ENCODE data around the gene GALK1.

GALK1 gene

DNA sequence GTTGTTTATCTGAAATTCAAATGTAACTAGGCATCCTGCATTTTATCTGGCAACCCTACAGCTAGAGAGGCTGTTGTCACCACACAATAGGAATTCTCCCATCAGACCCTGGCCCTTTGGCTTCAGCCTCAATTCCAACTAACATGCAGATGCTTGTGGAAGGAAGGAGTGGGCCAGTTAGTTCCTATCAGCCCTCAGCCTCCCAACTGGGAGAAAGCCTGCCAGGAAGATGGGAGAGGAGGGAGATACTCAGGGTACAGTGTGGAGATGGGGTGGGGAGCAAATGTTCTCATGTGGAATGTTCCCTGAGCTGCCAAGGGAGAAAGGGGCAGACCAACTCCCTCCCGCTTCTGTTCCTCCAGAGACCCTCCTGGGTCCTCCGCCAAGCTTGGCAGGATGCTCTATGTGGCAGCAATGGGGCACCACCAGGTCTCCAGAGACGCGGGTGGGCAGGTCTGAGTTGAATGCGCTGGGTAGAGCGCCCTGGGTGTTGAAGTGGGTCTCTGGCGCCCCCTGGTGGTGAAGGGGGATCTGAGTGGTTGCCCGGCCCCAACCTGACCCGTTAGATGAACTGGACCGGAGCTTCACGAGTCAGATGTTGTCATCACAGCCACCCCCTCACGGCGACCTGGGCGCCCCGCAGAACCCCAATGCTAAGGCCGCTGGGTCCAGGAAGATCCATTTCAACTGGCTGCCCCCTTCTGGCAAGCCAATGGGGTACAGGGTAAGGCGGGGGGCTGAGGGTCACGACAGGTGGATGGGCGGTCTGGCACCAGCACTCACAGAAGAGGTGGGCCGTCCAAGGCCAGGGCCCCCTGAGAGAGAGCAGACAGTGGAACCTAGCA is 15.2 kb downstream of the GALK1 start:
- peak; percentile 96 for DNase-seq (ENCODE audit: low spot score)

- no peak for DNase-seq (ENCODE audit: low spot score)
Observed at GRCh38 chr17:75748706-75749105, 16.3 kb downstream of the GALK1 start.

DNA sequence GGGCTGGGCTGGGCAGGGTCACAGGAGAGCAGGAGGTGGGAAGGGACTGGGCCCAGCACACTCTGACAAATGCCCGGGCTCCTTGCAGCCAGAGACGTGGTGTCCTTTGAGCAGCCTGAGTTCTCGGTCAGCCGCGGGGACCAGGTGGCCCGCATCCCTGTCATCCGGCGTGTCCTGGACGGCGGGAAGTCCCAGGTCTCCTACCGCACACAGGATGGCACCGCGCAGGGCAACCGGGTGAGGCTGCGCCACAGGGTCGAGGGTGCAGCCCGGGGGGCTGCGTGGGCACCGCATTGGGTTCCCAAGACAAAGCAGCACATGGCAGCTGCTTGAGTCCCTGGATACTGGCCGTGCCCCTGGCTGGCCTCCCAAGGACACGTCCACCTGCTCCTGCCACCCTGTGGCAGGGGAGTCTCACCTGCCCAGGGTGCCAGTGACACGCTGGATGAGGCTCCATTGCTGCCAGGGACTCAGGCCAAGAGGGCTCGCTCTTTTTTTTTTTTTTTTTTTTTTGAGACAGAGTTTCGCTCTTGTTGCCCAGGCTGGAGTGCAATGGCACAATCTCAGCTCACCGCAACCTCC is 21.3 kb downstream of the GALK1 start:
- DNase-seq (ENCODE audit: low spot score) = no peak

GRCh38 chr17:75742337-75742736 is 22.7 kb downstream of the GALK1 start:
- no peak for DNase-seq (ENCODE audit: low spot score)

GRCh38 chr17:75740631-75741077 is 24.3 kb downstream of the GALK1 start:
- DNase-seq (ENCODE audit: low spot score) = no peak

GRCh38 chr17:75740215-75740614 is 24.8 kb downstream of the GALK1 start:
- no peak for DNase-seq (ENCODE audit: low spot score)

GRCh38 chr17:75739801-75740200 is 25.2 kb downstream of the GALK1 start:
- DNase-seq (ENCODE audit: low spot score) = no peak

DNA sequence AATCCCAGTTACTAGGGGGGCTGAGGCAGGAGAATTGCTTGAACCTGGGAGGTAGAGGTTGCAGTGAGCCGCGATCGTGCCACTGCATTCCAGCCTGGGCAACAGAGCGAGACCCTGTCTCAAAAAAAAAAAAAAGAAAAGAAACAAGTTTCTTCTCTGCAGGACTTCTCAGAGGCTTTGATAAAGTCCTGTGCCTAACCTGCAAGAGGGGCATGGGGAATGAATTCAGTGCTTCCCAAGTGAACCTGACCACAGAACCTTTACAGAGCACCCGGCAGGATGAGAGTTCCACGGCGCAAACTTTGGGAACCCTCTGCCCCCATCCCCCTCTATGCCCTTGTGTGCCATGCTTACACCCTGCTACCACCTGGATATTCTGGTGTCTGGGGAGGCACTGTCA is 25.8 kb downstream of the GALK1 start:
- no peak for DNase-seq (ENCODE audit: low spot score)

DNA sequence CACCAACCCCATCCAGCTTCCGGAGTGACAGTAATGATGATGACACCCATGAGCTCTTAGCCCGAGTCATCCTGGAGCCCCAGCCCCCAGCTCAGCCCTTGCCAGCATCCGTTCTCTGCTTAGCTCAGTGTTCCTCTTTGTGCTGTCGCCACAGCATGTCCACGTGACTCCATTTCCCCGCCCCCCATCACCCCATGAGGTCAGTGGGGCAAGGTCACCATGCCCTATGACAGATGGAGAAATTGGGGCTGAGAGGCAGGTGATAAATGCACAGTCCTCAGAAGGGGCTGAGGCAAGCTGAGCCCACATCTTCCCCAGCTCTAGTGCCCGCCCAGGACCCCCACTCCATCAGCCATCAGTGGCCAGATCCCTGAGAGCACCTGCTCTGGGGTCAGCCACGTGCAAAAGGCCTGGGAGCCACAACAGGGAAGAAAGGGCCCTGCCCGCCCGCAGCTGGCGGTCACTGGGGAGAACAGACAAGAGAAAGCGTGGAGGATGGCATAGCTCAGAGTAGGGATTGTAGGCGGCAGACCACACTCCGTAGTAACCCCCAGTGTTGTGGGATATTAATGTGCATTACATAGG is 26.7 kb downstream of the GALK1 start:
- no peak for DNase-seq (ENCODE audit: low spot score)

GRCh38 chr17:75737133-75737962 is 27.6 kb downstream of the GALK1 start:
- no peak for DNase-seq (ENCODE audit: low spot score)

DNA sequence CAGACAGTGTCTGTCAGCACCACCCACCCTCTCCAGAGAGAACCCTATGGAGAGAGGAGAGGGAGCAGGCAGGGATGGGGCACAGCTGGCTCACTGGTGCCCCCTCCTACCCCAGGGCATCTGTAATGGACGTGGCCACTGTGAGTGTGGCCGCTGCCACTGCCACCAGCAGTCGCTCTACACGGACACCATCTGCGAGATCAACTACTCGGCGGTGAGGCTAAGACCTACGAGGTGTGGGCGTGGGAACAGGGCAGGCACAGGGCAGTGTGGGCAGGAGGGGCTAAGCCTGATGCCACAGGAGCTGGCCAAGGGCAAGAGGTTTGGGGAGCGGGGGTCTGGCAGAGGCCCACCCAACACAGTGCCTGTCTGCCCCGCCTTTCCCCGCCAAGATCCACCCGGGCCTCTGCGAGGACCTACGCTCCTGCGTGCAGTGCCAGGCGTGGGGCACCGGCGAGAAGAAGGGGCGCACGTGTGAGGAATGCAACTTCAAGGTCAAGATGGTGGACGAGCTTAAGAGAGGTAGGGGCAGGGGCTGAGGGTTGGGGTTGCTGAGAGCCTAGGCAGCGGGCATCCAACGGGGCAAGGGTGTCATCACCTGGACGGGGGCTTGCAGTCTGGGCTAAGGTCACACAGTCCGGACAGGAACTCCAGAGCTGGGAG is 28.7 kb downstream of the GALK1 start:
- no peak for DNase-seq (ENCODE audit: low spot score)

DNA sequence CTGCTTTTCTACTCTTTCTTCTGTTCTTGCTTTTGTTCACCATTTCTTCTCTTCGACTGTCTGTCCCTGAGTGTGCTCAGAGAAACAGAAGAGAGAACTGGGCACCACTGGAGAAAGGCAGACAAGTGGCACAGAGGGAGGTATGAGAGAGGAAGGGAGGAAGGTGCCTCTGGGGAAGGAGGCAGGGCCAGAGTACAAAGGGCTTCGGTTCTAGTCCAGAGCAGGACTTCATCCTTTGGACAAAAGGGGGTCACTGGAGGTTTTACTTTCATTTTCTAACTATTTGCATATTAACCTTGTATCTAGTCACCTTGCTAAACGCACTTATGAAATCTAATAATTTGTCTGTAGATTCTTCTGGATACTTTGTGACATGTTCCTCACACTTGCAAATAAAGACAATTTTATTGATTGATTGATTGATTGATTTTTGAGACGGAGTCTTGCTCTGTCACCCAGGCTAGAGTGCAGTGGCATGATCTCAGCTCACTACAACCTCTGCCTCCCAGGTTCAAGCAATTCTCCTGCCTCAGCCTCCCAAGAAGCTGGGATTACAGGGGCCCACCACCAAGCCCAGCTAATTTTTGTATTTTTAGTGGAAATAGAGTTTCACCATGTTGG is 30.2 kb downstream of the GALK1 start:
- no peak for DNase-seq (ENCODE audit: low spot score)

DNA sequence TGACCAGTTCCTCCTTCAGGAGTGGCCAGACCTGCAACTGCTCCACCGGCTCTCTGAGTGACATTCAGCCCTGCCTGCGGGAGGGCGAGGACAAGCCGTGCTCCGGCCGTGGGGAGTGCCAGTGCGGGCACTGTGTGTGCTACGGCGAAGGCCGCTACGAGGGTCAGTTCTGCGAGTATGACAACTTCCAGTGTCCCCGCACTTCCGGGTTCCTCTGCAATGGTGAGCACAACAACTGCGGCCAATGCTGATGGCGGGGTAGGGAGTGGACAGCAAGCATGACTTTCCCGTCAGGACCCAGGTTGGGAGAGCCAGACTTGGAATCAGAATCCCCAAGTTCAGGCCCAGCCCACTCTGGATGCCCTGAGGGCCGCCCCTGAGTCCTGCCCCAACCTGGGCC is 31.5 kb downstream of the GALK1 start:
- no peak for DNase-seq (ENCODE audit: low spot score)

DNA sequence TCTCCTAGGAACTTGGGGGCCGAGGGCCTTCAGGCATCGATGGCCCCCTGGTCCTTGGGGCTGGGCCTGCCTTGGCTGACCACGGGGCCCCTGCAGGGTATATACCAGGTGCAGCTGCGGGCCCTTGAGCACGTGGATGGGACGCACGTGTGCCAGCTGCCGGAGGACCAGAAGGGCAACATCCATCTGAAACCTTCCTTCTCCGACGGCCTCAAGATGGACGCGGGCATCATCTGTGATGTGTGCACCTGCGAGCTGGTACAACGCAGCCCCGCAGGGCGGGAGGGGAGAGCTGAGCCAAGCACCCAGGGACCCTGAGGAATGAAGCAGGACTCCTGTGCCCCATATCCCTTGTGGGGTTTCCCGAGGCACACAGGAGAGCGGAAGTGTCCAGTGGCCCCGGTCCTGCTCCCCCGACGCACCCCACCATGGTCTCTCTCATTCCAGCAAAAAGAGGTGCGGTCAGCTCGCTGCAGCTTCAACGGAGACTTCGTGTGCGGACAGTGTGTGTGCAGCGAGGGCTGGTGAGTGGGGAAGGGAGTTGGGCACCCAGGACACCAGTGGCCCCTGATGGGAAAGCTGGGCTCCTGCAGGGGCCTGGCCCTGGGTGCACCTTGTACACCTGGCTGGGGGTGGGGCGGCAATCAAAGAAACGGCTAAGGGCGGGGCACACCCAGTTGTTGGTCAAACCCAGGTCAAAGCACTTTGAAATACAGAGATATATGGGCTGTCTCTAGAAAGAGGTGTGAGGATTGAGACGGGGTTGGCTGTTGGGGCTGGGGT is 33.1 kb downstream of the GALK1 start:
- no peak for DNase-seq (ENCODE audit: low spot score)

- no peak for DNase-seq (ENCODE audit: low spot score)
Observed at GRCh38 chr17:75731086-75731715, 33.8 kb downstream of the GALK1 start.

DNA sequence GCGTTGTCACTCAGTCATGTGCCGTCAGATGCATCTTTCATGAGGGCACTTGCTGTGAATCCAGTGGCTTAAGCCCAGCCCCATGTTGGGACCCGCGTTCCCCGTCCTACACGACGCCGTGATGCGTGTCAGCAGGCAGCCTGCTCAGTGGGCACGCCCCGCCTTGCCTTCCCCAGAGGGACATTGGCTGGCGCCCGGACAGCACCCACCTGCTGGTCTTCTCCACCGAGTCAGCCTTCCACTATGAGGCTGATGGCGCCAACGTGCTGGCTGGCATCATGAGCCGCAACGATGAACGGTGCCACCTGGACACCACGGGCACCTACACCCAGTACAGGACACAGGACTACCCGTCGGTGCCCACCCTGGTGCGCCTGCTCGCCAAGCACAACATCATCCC is 34.9 kb downstream of the GALK1 start:
- DNase-seq (ENCODE audit: low spot score) = no peak

GRCh38 chr17:75729351-75729750 is 35.6 kb downstream of the GALK1 start:
- no peak for DNase-seq (ENCODE audit: low spot score)

- DNase-seq (ENCODE audit: low spot score) = no peak
Observed at GRCh38 chr17:75727391-75727790, 37.6 kb downstream of the GALK1 start.

GRCh38 chr17:75725504-75725903 is 39.5 kb downstream of the GALK1 start:
- no peak for DNase-seq (ENCODE audit: low spot score)

Measured in ecto neural progenitor cell (in vitro differentiated cells).